ENCODE results near the gene WDR53.

- TF ChIP-seq CTCF (conservative IDR thresholded peaks at IDR 0.05; ENCODE audit: low read length): peak; percentile 67
- TF ChIP-seq EZH2phosphoT487 (IDR thresholded peaks at IDR 0.05; ENCODE audit: borderline replicate concordance): no peak
Observed at GRCh38 chr3:196524527-196524926, 43.8 kb downstream of the WDR53 start.
